AG04449 (cell line): ENCODE results near the gene TMEM87B.
A peak's percentile ranks its signal among the peaks of the same experiment; 100 is the strongest.

Experiments
- CTCF ChIA-PET: fragments of 350-600 bp; formaldehyde crosslinking; extraction: SDS; loops from one replicate; lab custom pipeline; 2021; ENCODE audit warnings: antibody characterized with exemption; lab: Yijun Ruan, JAX
- POLR2A ChIA-PET: fragments of 400-600, 350-600 bp; formaldehyde crosslinking; extraction: SDS; loops from one replicate; lab custom pipeline; 2020; ENCODE audit warnings: antibody characterized with exemption, inconsistent platforms; lab: Yijun Ruan, JAX
- DNase-seq: peaks from one replicate; pipeline ENCODE4 v3.0.0-alpha.2; 2010; ENCODE audit warnings: low read depth, low spot score
- H3K4me3 ChIP-seq: 2 replicates; pipeline ENCODE4 v1.5.1; 2011; ENCODE audit warnings: low read depth, mild to moderate bottlenecking, control low read depth, low read length
- CTCF ChIP-seq: IDR thresholded peaks from one replicate; pipeline ENCODE4 v1.5.1; 2011; ENCODE audit warnings: mild to moderate bottlenecking, moderate library complexity, low read length, control low read depth, inconsistent platforms; ENCODE audit not compliant: insufficient read depth; ENCODE audit errors: missing control alignments

The TMEM87B gene

GRCh38 chr2:112010751-112011150 is 44.3 kb upstream of the TMEM87B start:
- POLR2A ChIA-PET, result no interaction called here
- no peak overlapping the region for H3K4me3 ChIP-seq
- no peak for TF ChIP-seq CTCF
- CTCF ChIA-PET, result no interaction called here
- no peak for DNase-seq

DNA sequence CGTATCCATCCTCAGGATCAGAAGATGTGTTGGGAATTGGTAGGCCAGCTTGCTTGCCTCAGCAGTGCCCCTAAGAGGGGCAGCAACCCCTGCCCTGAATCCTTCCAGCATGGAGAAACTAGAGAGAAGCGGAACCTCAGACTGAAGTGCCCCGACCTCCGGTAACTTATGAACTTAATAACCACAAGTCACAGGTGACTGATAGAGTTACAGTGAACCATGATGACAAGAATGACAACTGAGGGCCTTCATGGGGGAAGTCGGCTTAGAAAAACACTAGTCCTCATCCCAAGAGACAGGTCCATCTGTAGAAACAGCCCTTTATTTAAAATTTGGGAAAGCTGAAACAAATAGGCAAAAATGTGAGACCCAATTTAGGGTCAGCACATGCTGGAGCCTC is 42.5 kb upstream of the TMEM87B start:
- no peak for TF ChIP-seq CTCF
- CTCF ChIA-PET, result no interaction called here
- POLR2A ChIA-PET, result no interaction called here

DNA sequence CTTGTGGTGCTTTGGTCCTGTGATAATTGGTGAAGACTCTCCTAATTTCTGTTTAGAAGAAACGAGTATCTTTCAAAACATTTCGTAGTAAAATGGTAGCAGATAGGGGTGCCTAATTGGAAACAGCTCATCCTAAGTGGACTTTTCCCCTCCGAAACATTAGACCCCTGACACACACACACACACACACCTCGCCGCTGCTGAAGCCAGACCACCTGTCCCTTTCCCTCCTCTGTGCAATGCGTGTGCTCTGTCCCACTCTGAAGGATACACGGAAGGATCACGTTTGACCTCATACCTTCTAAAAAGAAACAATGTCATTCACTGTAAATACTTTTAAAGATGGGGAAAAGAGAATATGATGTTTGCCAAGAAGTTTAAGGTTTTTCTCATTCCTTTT is 36.2 kb upstream of the TMEM87B start:
- ChIA-PET CTCF (interaction anchor here (1.7 kb wide), 1 partner anchor 10 kb away, joined by 4 read pairs; no protein-coding TSS in a partner anchor), POLR2A (no interaction called here)
- no peak for TF ChIP-seq CTCF
- no peak for DNase-seq
- H3K4me3 ChIP-seq, result no peak overlapping the region

More for the DNA sequence above, 42.5 kb upstream of the TMEM87B start:
- DNase-seq, result no peak
- H3K4me3 ChIP-seq, result no peak overlapping the region

- CTCF ChIA-PET, result interaction anchor here (1.0 to 1.7 kb wide), 2 partner anchors 11 to 132 kb away, joined by 3 to 4 read pairs; no protein-coding TSS in a partner anchor
Measured at GRCh38 chr2:112019569-112019982, 35.5 kb upstream of the TMEM87B start.

DNA sequence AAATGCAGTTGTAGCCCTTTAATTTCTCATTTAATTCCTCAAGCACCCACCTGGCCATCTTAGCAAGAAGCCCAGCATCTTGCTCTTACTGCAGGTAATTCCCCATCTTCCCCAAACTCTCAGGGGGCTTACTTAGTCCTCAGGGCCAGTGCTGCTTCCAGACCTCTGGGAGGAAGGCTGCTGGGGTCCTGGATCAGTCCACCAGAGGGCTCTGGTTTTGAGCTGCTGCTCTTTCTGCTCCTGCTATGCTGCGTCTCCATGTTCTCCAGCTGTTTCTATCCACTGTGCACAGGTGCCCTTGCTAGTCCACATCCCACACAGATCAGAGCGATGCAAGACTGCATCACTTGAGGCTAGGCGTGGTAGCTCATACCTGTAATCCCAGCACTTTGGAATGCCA is 34.5 kb upstream of the TMEM87B start:
- ChIA-PET CTCF (no interaction called here), POLR2A (no interaction called here)
- no peak overlapping the region for H3K4me3 ChIP-seq
- no peak for DNase-seq
- TF ChIP-seq CTCF, result peak; percentile 9

More at GRCh38 chr2:112019569-112019982, 35.5 kb upstream of the TMEM87B start:
- no peak for DNase-seq
- no peak for TF ChIP-seq CTCF
- POLR2A ChIA-PET, result no interaction called here
- no peak overlapping the region for H3K4me3 ChIP-seq

GRCh38 chr2:112021290-112021689 is 33.8 kb upstream of the TMEM87B start:
- POLR2A ChIA-PET, result no interaction called here
- H3K4me3 ChIP-seq, result no peak overlapping the region
- CTCF ChIA-PET, result no interaction called here
- DNase-seq, result no peak
- no peak for TF ChIP-seq CTCF
